ENCODE results near the gene ICAM2. TPM values are rescaled to one million over a fixed set of nuclear protein-coding genes. Genes with fewer than 3 reads are reported as not detected.

ICAM2 gene
- polyA plus RNA-seq, 1 donor from 2014 or later: 183 TPM

Other genes starting within 250 kb of the ICAM2 start
- 36.7 TPM for gene CCDC47, start 247.0 kb downstream of the ICAM2 start, polyA plus RNA-seq
- gene DDX42, start 246.5 kb downstream of the ICAM2 start, polyA plus RNA-seq: 16.2 TPM
- gene PSMC5, start 193.2 kb downstream of the ICAM2 start, polyA plus RNA-seq: 139 TPM
- gene FTSJ3, start 193.0 kb downstream of the ICAM2 start, polyA plus RNA-seq: 28.7 TPM
- gene SMARCD2, start 177.9 kb downstream of the ICAM2 start, polyA plus RNA-seq: 96.1 TPM
- not detected for gene CSH2, start 147.0 kb downstream of the ICAM2 start, polyA plus RNA-seq
- not detected for gene GH2, start 138.7 kb downstream of the ICAM2 start, polyA plus RNA-seq
- gene CSH1, start 124.1 kb downstream of the ICAM2 start, polyA plus RNA-seq: not detected
- not detected for gene CSHL1, start 109.4 kb downstream of the ICAM2 start, polyA plus RNA-seq
- gene GH1, start 101.8 kb downstream of the ICAM2 start, polyA plus RNA-seq: 2.0 TPM
- gene CD79B, start 88.3 kb downstream of the ICAM2 start, polyA plus RNA-seq: 1,452 TPM
- 0.10 TPM for gene SCN4A, start 47.7 kb downstream of the ICAM2 start, polyA plus RNA-seq
- 3.2 TPM for gene PRR29, start 22.3 kb downstream of the ICAM2 start, polyA plus RNA-seq
- 9.6 TPM for gene ERN1, start 109.5 kb upstream of the ICAM2 start, polyA plus RNA-seq
- gene TEX2, start 242.6 kb upstream of the ICAM2 start, polyA plus RNA-seq: 2.8 TPM

Measured in IgD-negative memory B cell (primary cell).